Measurements from ENCODE around the gene MAPK8. TPM values are rescaled to one million over a fixed set of nuclear protein-coding genes. Genes with fewer than 3 reads are reported as not detected.
"Not testable (repeated sequence)": the region's sequence is repeated elsewhere in the genome, so short reads cannot be mapped to it uniquely, and the experiment has no call there.

Gene MAPK8
- total RNA-seq, 3 donors from 2014 or later = 47.1 to 56.4 (median 53.5) TPM

- Histone ChIP-seq H3K36me3 (ENCODE audit: low read depth) (no peaks in the 10 kb centered on the region), H3K4me1 (ENCODE audit: low read depth) (no peaks in the 10 kb centered on the region), H3K4me3 (no peak overlapping the region), H3K9me3 (no peaks in the 10 kb centered on the region)
- DNase-seq = no peak
- intact Hi-C loops (cut with DNase I, micrococcal nuclease) = no loop called here
- no peak for TF ChIP-seq CTCF (IDR thresholded peaks at IDR 0.05)
- no peak for ATAC-seq
These were observed 33.8 kb upstream of the MAPK8 start for GRCh38 chr10:48272682-48273081.

DNA sequence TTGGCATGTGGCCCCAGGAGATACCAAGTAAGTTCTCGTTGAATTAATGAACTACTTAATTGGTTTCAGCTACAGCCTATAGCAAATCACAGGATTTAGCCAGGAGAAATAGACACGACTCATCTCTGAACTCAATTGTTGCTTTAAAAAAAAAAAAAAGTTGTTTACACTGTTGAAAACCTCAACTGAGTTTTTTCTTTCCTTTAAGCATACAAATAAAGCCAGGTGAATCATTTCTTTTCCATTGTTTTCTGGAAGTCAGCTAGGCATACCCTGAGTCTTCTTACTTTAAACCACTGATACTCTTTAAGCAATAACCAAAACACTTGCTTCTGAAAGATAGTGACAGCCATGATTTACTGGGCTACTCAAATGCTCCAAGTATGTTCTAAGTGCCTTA, 32.7 kb upstream of the MAPK8 start:
- Histone ChIP-seq H3K9me3 (no peaks in the 10 kb centered on the region), H3K4me3 (no peak overlapping the region), H3K36me3 (ENCODE audit: low read depth) (no peaks in the 10 kb centered on the region), H3K4me1 (ENCODE audit: low read depth) (no peaks in the 10 kb centered on the region)
- TF ChIP-seq CTCF (IDR thresholded peaks at IDR 0.05) = no peak
- DNase-seq = no peak
- ATAC-seq = no peak
- intact Hi-C loops (cut with DNase I, micrococcal nuclease) = no loop called here

DNA sequence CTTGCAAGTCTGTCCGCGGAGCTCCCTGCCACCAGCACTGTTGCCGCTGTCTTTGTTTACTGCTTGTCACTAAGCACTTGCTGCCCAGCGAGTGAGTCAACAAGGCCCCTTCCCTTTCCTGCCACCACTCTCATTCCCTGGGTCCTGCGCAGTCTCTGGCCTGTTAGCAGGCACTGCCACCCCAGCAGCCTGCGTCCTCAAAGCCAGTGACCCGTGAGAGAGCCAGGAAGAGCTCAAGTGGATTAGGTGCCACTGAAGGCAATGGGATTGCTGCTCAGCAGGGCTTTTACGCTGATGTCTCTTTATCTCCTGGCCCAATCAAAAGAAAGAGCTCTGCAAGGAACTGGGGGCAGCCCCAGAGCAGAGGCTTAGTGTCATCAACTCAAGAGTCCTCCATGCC, 31.8 kb upstream of the MAPK8 start, which contains the start of gene FRMPD2:
TSS of gene FRMPD2 (minus strand) at position 61 of the 400 bp plus-strand sequence. CDS start 129 bp downstream, outside the sequence.
- no peak within 1 kb of the TSS for H3K4me3 ChIP-seq
- ATAC-seq (no peak), DNase-seq (no peak)
- H3K9me3 ChIP-seq = no peaks in the 10 kb centered on the region
- intact Hi-C loops (cut with DNase I, micrococcal nuclease) = no loop called here
- no peaks in the 10 kb centered on the region for H3K36me3 ChIP-seq (ENCODE audit: low read depth)
- no peaks in the 10 kb centered on the region for H3K4me1 ChIP-seq (ENCODE audit: low read depth)
- no peak for TF ChIP-seq CTCF (IDR thresholded peaks at IDR 0.05)

DNA sequence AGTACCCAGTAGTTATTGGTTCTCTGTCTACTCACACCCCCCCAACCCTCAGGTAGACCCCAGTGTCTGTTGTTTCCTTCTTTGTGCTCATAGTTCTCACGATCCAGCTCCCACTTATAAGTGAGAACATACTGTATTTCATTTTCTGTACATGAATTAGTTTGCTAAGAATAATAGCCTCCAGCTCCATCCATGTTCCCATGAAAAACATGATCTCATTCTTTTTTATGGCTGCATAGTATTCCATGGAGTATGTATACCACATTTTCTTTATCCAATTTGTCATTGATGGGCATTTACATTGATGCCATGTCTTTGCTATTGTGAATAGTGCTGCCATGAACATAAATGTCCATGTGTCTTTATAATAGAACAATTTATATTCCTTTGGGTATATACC, 29.4 kb upstream of the MAPK8 start:
- H3K9me3 ChIP-seq = no peaks in the 10 kb centered on the region
- no peaks in the 10 kb centered on the region for H3K36me3 ChIP-seq (ENCODE audit: low read depth)
- no peak for DNase-seq
- no peak for TF ChIP-seq CTCF (IDR thresholded peaks at IDR 0.05)
- ATAC-seq = no peak
- H3K4me1 ChIP-seq (ENCODE audit: low read depth) = no peaks in the 10 kb centered on the region
- no peak overlapping the region for H3K4me3 ChIP-seq
- intact Hi-C loops (cut with DNase I, micrococcal nuclease) = no loop called here

- no peak for ATAC-seq
- H3K9me3 ChIP-seq = no peaks in the 10 kb centered on the region
- no peak for DNase-seq
- no peaks in the 10 kb centered on the region for H3K4me1 ChIP-seq (ENCODE audit: low read depth)
- intact Hi-C loops (cut with DNase I, micrococcal nuclease) = no loop called here
- TF ChIP-seq CTCF (IDR thresholded peaks at IDR 0.05) = no peak
- no peak overlapping the region for H3K4me3 ChIP-seq
- no peaks in the 10 kb centered on the region for H3K36me3 ChIP-seq (ENCODE audit: low read depth)
These were observed 27.3 kb upstream of the MAPK8 start for GRCh38 chr10:48279081-48279751.

DNA sequence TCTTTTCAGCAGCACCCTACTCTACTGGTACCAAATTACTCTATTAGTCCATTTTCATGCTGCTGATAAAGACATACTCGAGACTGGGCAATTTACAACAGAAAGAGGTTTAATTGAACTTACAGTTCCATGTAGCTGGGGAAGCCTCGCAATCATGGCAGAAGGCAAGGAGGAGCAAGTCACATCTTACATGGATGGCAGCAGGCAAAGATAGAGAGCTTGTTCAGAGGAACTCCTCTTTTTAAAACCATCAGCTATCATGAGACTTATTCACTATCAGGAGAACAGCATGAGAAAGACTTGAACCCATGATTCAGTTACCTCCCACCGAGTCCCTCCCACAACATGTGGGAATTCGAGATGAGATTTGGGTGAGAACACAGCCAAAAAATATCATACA, 24.8 kb upstream of the MAPK8 start:
- DNase-seq; H3K36me3 ChIP-seq (ENCODE audit: low read depth); H3K4me3 ChIP-seq; H3K9me3 ChIP-seq; intact Hi-C loops (cut with DNase I, micrococcal nuclease); H3K4me1 ChIP-seq (ENCODE audit: low read depth); ATAC-seq: not testable (repeated sequence)
